HepG2 (cell line): Measurements from ENCODE around the gene FUT3. TPM values are rescaled to one million over a fixed set of nuclear protein-coding genes. Genes with fewer than 3 reads are reported as not detected.
A peak's percentile ranks its signal among the peaks of the same experiment; 100 is the strongest.

ENCODE experiments used
- CENPX ChIP-seq: sonication (generic); formaldehyde crosslinking; IDR thresholded peaks from 2 replicates; pipeline ENCODE4 v1.9.0; 2021; ENCODE audit warnings: mild to moderate bottlenecking, missing genetic modification reagents, moderate library complexity
- ERF ChIP-seq: IDR thresholded peaks from 2 replicates; pipeline ENCODE4 v1.6.1; 2018; ENCODE audit warnings: missing biosample characterization, missing genetic modification reagents
- FIP1L1 ChIP-seq: fragments of 200-400 bp; formaldehyde crosslinking; IDR thresholded peaks from 2 replicates; pipeline ENCODE4 v1.6.1; 2018; ENCODE audit warnings: low read depth, mild to moderate bottlenecking, low read length, moderate library complexity, borderline replicate concordance; ENCODE audit not compliant: insufficient read depth
- GPN1 ChIP-seq: sonication (generic); formaldehyde crosslinking; IDR thresholded peaks from 2 replicates; pipeline ENCODE4 v1.5.1; 2020; ENCODE audit warnings: missing genetic modification reagents, borderline replicate concordance
- HDAC2 ChIP-seq: sonication (generic); formaldehyde crosslinking; IDR thresholded peaks from 2 replicates; pipeline ENCODE4 v1.4.0; 2020; ENCODE audit warnings: missing genetic modification reagents
- HMG20B ChIP-seq: conservative IDR thresholded peaks from 2 replicates; pipeline ENCODE4 v1.6.1; 2016; ENCODE audit warnings: missing genetic modification reagents, missing compliant biosample characterization
- MEIS1 ChIP-seq: sonication (generic); formaldehyde crosslinking; IDR thresholded peaks from 2 replicates; pipeline ENCODE4 v1.9.0; 2021; ENCODE audit warnings: mild to moderate bottlenecking, missing genetic modification reagents, moderate library complexity, borderline replicate concordance
- MTA1 ChIP-seq: sonication (generic); formaldehyde crosslinking; IDR thresholded peaks from 2 replicates; pipeline ENCODE4 v1.4.0; 2020; ENCODE audit warnings: missing genetic modification reagents, mild to moderate bottlenecking, borderline replicate concordance
- NFE2 ChIP-seq: sonication (generic); formaldehyde crosslinking; IDR thresholded peaks from 2 replicates; pipeline ENCODE4 v1.4.0; 2020; ENCODE audit warnings: missing genetic modification reagents
- POGK ChIP-seq: sonication (generic); formaldehyde crosslinking; conservative IDR thresholded peaks from 2 replicates; pipeline ENCODE4 v1.8.0; 2022; ENCODE audit warnings: mild to moderate bottlenecking, moderate library complexity, missing genetic modification reagents
- SALL2 ChIP-seq: sonication (generic); formaldehyde crosslinking; IDR thresholded peaks from 2 replicates; pipeline ENCODE4 v1.8.1; 2023; ENCODE audit warnings: mild to moderate bottlenecking, missing genetic modification reagents, inconsistent platforms
- SRSF4 ChIP-seq: fragments of 200-400 bp; formaldehyde crosslinking; IDR thresholded peaks from one replicate; pipeline ENCODE4 v1.6.1; 2018; ENCODE audit warnings: mild to moderate bottlenecking, low read depth, low read length, moderate library complexity; ENCODE audit not compliant: poor library complexity, severe bottlenecking
- UBTF ChIP-seq: sonication (generic); formaldehyde crosslinking; IDR thresholded peaks from 2 replicates; pipeline ENCODE4 v1.4.0; 2020; ENCODE audit warnings: mild to moderate bottlenecking, missing genetic modification reagents
- YY1 ChIP-seq: IDR thresholded peaks from 2 replicates; pipeline ENCODE4 v1.6.1; 2011; ENCODE audit warnings: low read length, low read depth, moderate library complexity, mild to moderate bottlenecking; ENCODE audit not compliant: insufficient read depth, insufficient replicate concordance
- ZNF280D ChIP-seq: sonication (generic); formaldehyde crosslinking; IDR thresholded peaks from 2 replicates; pipeline ENCODE4 v1.5.1; 2020; ENCODE audit warnings: mild to moderate bottlenecking, missing genetic modification reagents
- ZNF501 ChIP-seq: sonication (generic); formaldehyde crosslinking; IDR thresholded peaks from 2 replicates; pipeline ENCODE4 v1.5.1; 2020; ENCODE audit warnings: mild to moderate bottlenecking, moderate library complexity, missing genetic modification reagents
- ZNF570 ChIP-seq: sonication (generic); formaldehyde crosslinking; IDR thresholded peaks from 2 replicates; pipeline ENCODE4 v1.4.0; 2020; ENCODE audit warnings: mild to moderate bottlenecking, missing genetic modification reagents, borderline replicate concordance
- ZNF670 ChIP-seq: sonication (generic); formaldehyde crosslinking; IDR thresholded peaks from 2 replicates; pipeline ENCODE4 v1.8.0; 2022; ENCODE audit warnings: mild to moderate bottlenecking, missing genetic modification reagents, borderline replicate concordance
- ZNF691 ChIP-seq: sonication (generic); formaldehyde crosslinking; IDR thresholded peaks from 2 replicates; pipeline ENCODE4 v1.4.0; 2020; ENCODE audit warnings: missing genetic modification reagents, low read depth, mild to moderate bottlenecking, borderline replicate concordance
- polyA plus RNA-seq, 8 experiments: library from polyadenylated mRNA; depleted of rRNA in 3 of 8; stranded (reverse) in 7 of 8; unstranded in 1 of 8; fragments of >200 nt; fragmentation: Illumina TruSeq in 4 of 8; extraction: Trizol in 4 of 8; gene quantifications; 2 replicates each; pipeline versions ENCODE4 v1.2.1 to v1.2.3, GENCODE V29; 2011 to 2016; ENCODE audit warnings: low read depth in 4 of 8, missing spikeins in 1 of 8, mixed read lengths in 1 of 8; ENCODE audit not compliant: insufficient read depth in 1 of 8
- total RNA-seq, 5 experiments: library from RNA; depleted of rRNA; stranded (reverse); fragments of >200 nt; fragmentation: Illumina TruSeq; extraction: Trizol; gene quantifications; 2 replicates each; pipeline ENCODE4 v1.2.3, GENCODE V29; 2016; ENCODE audit warnings: low read depth in 1 of 5

Gene FUT3
- total and polyA plus RNA-seq, 2 of the 13 experiments (the other 11 are each of a cell fraction or from before 2014, with no cell fraction given) = 0.53 to 1.1 TPM

- TF ChIP-seq POGK = no peak; the same call in 1 of the 2 replicates
- TF ChIP-seq SRSF4 = peak; percentile 69
- 0 out of 2 replicates have a peak, but pooled peaks have one; percentile 70 for TF ChIP-seq MEIS1 (CRISPR knock-in tag)
- TF ChIP-seq ZNF691 (CRISPR knock-in tag) = no peak
- no peak for TF ChIP-seq CENPX (CRISPR knock-in tag)
- no peak for TF ChIP-seq GPN1 (CRISPR knock-in tag)
- no peak for TF ChIP-seq HMG20B
- peak; percentile 50; the same call in 1 of the 2 replicates for TF ChIP-seq ZNF501 (CRISPR knock-in tag)
- 0 out of 2 replicates have a peak, but pooled peaks have one; percentile 17 for TF ChIP-seq SALL2 (CRISPR knock-in tag)
- TF ChIP-seq YY1 = peak; percentile 45
- peak; percentile 91 for TF ChIP-seq ERF (CRISPR knock-in tag)
- no peak for TF ChIP-seq ZNF570 (CRISPR knock-in tag)
- TF ChIP-seq ZNF670 = no peak; the same call in 1 of the 2 replicates
- peak; percentile 49; the same call in 1 of the 2 replicates for TF ChIP-seq HDAC2 (CRISPR knock-in tag)
- no peak for TF ChIP-seq NFE2 (CRISPR knock-in tag)
- peak; percentile 36; the same call in 1 of the 2 replicates for TF ChIP-seq MTA1 (CRISPR knock-in tag)
- no peak; the same call in 1 of the 2 replicates for TF ChIP-seq ZNF280D
- peak; percentile 78 for TF ChIP-seq UBTF (CRISPR knock-in tag)
- 0 out of 2 replicates have a peak, but pooled peaks have one; percentile 15 for TF ChIP-seq FIP1L1
Measured at GRCh38 chr19:5891938-5892771, 40.9 kb upstream of the FUT3 start (continued).
